ENCODE results near the gene RAB44.

RAB44 gene

GRCh38 chr6:36754582-36755434 is 57.2 kb downstream of the RAB44 start:
- no peak for DNase-seq

- DNase-seq = peak; percentile 55
These were observed 58.1 kb downstream of the RAB44 start for GRCh38 chr6:36755435-36756348.

- no peak for DNase-seq
These were observed 59.2 kb downstream of the RAB44 start for GRCh38 chr6:36756786-36757185.

GRCh38 chr6:36757206-36757605 is 59.6 kb downstream of the RAB44 start:
- DNase-seq = no peak

GRCh38 chr6:36757943-36758508 is 60.4 kb downstream of the RAB44 start:
- no peak for DNase-seq

- DNase-seq = no peak
These were observed 61.0 kb downstream of the RAB44 start for GRCh38 chr6:36758516-36759147.

- peak; percentile 73 for DNase-seq
These were observed 61.6 kb downstream of the RAB44 start for GRCh38 chr6:36759148-36759759.

- DNase-seq = no peak
These were observed 63.2 kb downstream of the RAB44 start for GRCh38 chr6:36760685-36761435.

- DNase-seq = no peak
These were observed 64.5 kb downstream of the RAB44 start for GRCh38 chr6:36762123-36762522.

- DNase-seq = no peak
These were observed 67.6 kb downstream of the RAB44 start for GRCh38 chr6:36765190-36765589.

GRCh38 chr6:36765594-36766398 is 68.2 kb downstream of the RAB44 start:
- peak; percentile 73 for DNase-seq

GRCh38 chr6:36766399-36766945 is 68.8 kb downstream of the RAB44 start:
- no peak for DNase-seq

GRCh38 chr6:36769183-36769675 is 71.6 kb downstream of the RAB44 start:
- DNase-seq = no peak

GRCh38 chr6:36769676-36770499 is 72.3 kb downstream of the RAB44 start:
- peak; percentile 26 for DNase-seq

GRCh38 chr6:36771145-36771544 is 73.5 kb downstream of the RAB44 start:
- no peak for DNase-seq

GRCh38 chr6:36772397-36772796 is 74.8 kb downstream of the RAB44 start:
- DNase-seq = no peak

- DNase-seq = no peak
These were observed 76.7 kb downstream of the RAB44 start for GRCh38 chr6:36774331-36774730.

- no peak for DNase-seq
These were observed 78.5 kb downstream of the RAB44 start for GRCh38 chr6:36776167-36776566.

GRCh38 chr6:36777801-36778200 is 80.2 kb downstream of the RAB44 start:
- no peak for DNase-seq
